HG02981 (cell line): ENCODE data around the gene DENND1C.
"Not testable (repeated sequence)": the region's sequence is repeated elsewhere in the genome, so short reads cannot be mapped to it uniquely, and the experiment has no call there.

Experiments
- ATAC-seq: cut with Tn5 transposase; IDR thresholded peaks from one replicate; pipeline ENCODE4 v1.9.1; 2021; ENCODE audit warnings: mild to moderate bottlenecking, moderate library complexity; ENCODE audit not compliant: unreplicated experiment

DENND1C gene

DNA sequence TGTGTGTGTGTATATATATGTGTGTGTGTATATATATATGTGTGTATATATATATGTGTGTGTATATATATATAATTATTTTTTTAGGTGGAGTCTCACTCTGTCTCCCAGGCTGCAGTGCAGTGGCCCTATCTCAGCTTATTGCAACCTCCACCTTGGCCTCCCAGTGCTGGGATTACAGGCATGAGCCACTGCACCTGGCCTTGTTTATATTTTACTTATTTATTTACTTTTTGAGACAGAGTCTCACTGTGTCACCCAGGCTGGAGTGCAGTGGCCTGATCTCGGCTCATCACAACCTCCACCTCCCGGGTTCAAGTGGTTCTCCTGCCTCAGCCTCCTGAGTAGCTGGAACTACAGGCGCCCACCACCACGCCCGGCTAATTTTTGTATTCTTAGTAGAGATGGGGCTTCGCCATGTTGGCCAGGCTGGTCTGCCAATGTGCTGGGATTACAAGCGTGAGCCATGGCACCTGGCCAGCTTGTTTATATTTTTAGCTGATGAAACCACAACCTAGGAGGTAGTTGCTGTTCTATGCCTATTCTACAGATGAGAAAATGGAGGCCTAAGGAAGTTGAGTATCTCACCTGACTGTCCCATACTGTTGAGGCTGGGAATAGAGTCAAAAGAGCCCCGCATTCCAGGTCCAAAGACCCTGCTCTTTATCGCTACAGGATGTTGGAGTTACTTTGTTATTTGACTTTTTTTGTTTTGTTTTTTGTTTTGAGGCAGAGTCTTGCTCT is 26.6 kb upstream of the DENND1C start:
- not testable (repeated sequence) for ATAC-seq

DNA sequence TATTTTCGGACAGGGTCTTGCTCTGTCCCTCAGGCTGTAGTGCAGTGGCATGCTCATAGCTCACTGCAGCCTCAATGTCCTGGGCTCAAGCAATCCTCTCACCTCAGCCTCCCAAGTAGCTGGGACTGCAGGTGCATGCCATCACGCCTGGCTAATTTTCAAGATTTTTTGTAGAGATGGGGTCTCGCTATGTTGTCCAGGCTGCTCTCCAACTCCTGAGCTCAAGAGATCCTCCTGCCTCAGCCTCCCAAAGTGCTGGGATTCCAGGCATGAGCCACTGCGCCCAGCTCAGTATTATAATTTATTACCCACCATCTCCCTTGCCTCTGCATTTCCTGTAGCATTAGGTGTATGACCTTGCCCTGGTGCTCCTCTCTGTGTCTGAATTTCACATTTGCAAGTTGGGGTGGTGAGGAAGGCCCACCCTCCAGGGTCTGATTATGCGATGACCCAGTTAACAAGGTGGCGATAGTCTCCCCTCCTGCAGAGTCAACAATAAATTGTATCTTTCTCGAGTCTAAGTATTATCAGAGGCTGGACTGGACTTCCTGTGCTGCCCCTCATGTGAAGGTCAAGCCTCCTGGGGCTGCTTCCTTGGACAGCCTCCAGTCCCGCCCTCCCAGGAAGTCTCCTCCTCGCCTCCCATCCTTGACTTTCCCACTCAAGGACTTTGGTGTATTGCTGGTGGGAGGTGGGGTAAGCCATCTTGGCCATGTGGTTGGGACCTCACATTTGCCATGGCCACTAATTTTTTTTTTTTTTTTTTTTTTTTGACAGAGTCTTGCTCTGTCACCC is 22.0 kb upstream of the DENND1C start:
- no peak for ATAC-seq

GRCh38 chr19:6501740-6502648 is 20.4 kb upstream of the DENND1C start, which contains the start of gene TUBB4A:
TUBB4A (minus strand) TSS chr19:6502309; CDS start chr19:6502212, 97 bp downstream.
- ATAC-seq, result no peak

DNA sequence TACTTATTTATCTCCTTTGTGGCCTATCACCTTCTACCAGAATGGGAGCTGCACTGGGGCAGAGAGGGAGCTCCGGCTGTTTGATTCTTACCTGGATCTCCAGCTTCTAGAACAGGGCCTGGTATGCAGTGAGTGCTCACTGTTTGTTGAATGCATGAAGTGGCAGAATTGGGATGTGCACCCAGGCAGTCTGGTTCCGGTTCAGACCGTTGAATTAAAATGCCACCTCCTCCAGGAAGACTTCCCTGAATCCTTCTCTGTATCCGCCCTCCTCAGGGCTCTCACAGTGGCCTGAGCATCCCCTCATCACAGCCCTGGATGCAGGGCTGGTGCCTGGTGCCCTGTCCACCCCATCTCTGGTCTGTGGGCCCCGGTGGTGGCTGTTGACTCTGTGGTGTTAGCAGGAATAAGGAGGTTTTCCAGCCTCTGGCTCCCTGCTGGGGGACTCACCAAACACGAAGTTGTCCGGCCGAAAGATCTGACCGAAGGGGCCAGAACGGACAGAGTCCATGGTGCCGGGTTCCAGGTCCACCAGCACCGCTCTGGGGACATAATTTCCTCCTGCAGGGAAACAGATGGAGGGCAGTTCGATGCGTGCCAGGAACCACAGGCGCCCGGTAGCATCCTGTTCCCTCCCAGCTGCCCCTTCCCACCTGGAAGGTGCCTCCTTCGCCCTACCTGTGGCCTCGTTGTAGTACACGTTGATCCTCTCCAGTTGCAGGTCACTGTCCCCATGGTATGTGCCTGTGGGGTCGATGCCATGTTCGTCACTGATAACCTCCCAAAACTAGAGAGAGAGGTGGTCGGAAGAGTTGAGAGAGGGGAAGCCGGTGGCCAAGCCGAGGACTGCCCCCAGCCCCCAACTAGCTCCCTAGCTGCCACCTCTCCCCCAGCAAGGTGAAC is 19.5 kb upstream of the DENND1C start:
- no peak for ATAC-seq

DNA sequence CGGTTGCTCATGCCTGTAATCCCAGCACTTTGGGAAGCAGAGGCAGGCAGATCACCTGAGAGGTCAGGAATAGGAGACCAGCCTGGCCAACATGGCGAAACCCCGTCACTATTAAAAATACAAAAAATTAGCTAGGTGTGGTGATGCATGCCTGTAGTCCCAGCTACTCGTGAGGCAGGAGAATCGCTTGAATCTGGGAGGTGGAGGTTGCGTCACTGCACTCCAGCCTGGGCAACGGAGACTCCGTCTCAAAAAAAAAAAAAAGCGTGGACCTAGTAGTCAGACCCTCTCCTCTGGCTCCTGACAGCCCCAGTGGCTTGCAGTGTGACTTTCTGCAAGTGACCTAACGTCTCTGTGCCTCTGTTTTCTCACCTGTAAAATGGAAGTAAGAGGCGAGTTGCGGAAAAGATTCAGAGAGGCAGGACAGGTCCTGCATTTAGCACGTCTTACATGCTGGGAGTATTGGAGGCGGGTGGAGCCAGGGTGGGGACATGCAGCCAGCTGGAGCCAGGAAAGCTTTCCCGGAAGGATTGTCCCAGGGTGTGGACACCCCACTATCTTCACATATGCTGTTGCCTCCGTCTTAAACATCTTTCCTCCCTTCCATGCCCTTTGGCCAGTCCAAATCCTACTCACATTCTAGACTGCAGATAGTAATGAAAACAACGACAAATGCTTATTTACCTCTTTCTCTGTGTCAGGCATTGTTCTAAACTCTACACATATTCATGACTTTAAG is 17.6 kb upstream of the DENND1C start:
- no peak for ATAC-seq

GRCh38 chr19:6498294-6499036 is 16.9 kb upstream of the DENND1C start:
- no peak for ATAC-seq

DNA sequence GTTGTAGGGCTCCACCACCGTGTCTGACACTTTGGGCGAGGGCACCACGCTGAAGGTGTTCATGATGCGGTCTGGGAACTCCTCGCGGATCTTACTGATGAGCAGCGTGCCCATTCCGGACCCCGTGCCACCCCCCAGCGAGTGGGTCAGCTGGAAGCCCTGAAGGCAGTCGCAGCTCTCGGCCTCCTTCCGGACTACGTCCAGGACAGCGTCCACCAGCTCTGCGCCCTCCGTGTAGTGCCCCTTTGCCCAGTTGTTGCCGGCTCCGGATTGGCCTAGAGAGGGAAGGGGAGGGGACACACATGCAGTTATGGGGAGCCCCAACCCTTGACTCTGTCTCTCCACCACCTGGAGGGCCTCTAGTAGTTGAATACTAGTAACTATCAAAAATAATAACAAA is 14.4 kb upstream of the DENND1C start:
- ATAC-seq, result no peak

DNA sequence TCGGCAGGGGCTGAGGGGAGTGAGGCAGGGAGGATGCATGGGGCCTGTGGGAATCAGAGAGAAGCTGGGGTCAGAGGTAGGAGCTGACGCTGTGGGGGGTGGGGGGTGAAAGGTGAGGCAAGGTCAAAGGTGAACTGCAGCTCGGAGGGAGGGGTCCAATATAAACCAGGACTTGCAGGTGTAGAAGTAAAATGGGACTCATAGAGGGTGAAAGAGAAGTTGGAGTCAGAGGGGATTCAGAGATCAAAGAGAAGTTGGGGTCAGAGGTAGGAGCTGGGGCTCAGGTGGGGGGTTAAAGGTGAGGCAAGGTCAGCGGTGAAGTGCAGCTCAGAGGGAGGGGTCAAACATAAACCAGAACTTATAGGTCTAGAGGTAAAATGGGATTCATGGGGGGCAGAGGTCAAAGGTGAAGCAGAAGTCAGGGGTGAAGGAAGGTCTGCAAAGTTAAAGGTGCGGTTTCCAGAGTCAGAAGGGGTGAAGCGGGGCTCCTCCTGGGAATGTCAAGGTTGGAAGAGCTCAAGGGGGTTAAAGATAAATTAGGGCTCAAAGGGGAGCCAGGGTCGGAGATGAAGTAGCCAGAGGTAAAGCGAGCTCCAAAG is 12.9 kb upstream of the DENND1C start:
- ATAC-seq, result no peak

DNA sequence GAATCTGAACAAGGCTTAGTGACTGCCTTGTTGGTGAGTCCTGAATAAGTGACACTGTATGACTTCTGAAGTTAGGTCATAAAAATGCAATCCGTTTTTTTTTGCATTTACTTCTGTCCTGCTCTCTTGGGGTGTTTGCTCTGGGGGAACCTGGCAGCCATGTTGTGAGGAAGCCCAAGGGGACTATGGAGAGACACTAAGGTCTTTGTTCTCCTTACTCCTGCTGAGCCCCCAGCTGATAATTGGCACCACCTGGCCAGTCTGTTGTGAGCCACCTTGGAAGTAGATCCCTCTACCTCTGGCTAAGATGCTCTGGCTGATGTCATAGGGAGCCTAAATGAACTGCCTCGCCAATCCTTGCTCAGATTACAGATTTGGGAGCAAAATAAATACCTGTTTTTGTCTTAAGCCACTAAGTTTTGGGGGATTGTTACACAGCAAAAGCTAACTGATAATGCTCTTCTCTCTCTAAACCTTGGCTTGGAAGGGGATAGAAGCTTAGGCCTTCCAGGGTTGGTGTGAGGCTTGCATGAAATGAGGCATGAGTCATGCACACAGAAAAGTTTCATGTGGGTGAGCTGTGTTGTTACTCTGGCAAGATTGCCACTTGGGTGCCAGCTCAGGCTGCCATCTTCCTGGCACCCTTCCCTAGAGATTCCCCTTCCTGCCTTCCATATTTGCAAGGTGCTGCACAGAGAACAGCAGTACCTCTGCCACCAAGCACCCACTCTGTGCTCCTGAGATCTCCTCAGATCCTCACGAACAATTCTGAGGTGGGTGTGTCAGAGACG is 10.4 kb upstream of the DENND1C start:
- no peak for ATAC-seq

GRCh38 chr19:6490134-6490533 is 8.5 kb upstream of the DENND1C start:
- ATAC-seq, result no peak

GRCh38 chr19:6489278-6490061 is 7.9 kb upstream of the DENND1C start:
- no peak for ATAC-seq

GRCh38 chr19:6484831-6485230 is 3.2 kb upstream of the DENND1C start:
- ATAC-seq, result no peak

GRCh38 chr19:6484230-6484629 is 2.6 kb upstream of the DENND1C start:
- ATAC-seq, result no peak

DNA sequence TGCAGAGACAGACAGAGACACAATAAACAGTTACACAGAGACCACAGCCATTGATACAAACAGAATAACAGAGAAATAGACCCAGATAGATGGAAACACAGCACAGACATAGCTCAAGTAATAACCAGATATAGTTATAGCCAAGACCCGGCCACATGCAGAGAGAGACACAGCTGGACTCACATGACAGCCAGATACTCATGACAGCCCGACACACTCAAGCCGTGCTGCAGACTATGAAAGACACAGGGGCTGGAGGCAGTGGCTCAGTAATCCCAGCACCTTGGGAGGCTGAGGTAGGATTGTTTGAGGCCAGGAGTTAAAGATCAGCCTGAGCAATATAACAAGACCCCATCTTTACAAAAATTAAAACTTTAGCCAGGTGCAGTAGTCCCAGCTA is 1.6 kb upstream of the DENND1C start:
- ATAC-seq, result no peak

- no peak for ATAC-seq
Measured at GRCh38 chr19:6482343-6482686, 728 bp upstream of the DENND1C start.

- ATAC-seq, result no peak
Measured at GRCh38 chr19:6480848-6481415, 655 bp downstream of the DENND1C start.
